ENCODE results near the gene WDR74. TPM values are rescaled to one million over a fixed set of nuclear protein-coding genes. Genes with fewer than 3 reads are reported as not detected.
A peak's percentile ranks its signal among the peaks of the same experiment; 100 is the strongest.
"Not testable (repeated sequence)": the region's sequence is repeated elsewhere in the genome, so short reads cannot be mapped to it uniquely, and the experiment has no call there.

WDR74 gene
- total and polyA plus RNA-seq, 2 donors (not counting 1 experiment from before 2014, with no cell fraction given) = 122 to 131 TPM

GRCh38 chr11:62844154-62844553, 4.8 kb upstream of the WDR74 start:
- H3K4me3 ChIP-seq (ENCODE audit: control extremely low read depth in 1 of 5, extremely low read depth in 1 of 5, insufficient read depth in 1 of 5, low read depth in 2 of 5, low read length in 4 of 5) = no peak overlapping the region
- peaks cover 8% of the 10 kb centered on the region for H3K79me2 ChIP-seq (ENCODE audit: control insufficient read depth, insufficient read depth, low read length)
- H3K4me2 ChIP-seq (replicated peaks; ENCODE audit: low read depth, low read length, poor library complexity, severe bottlenecking) = no peak overlapping the region
- DNase-seq (no peak), ATAC-seq (ENCODE audit: low read depth) (no peak)
- no peaks in the 10 kb centered on the region for H3K9me3 ChIP-seq (ENCODE audit: control extremely low read depth in 1 of 3, control insufficient read depth in 2 of 3, insufficient read depth in 1 of 3, low read length in 2 of 3)
- no peaks in the 10 kb centered on the region for H4K20me1 ChIP-seq (ENCODE audit: control insufficient read depth, insufficient read depth, low read length, poor library complexity, severe bottlenecking)
- no peaks in the 10 kb centered on the region for H3K27me3 Mint-ChIP-seq
- H3K36me3 ChIP-seq (replicated peaks in 1 of 2; ENCODE audit: control extremely low read depth in 1 of 2, control insufficient read depth in 1 of 2, extremely low read depth in 1 of 2, insufficient read depth in 2 of 2, low read length in 1 of 2) = no peaks in the 10 kb centered on the region
- intact Hi-C loops (cut with micrococcal nuclease) = loop anchor here (5.0 kb wide), 2 partner anchors 252 to 287 kb away; partner anchors contain the start of gene TUT1
- no peak overlapping the region for H3K9ac ChIP-seq (ENCODE audit: low read length)
- ChIA-PET POLR2A (interaction anchor here (1.5 to 2.5 kb wide), 2 partner anchors 10 to 20 kb away, joined by 7 read pairs; no protein-coding TSS in a partner anchor), CTCF (interaction anchor here (0.9 to 1.2 kb wide), 2 partner anchors 11 to 252 kb away, joined by 3 read pairs; no protein-coding TSS in a partner anchor)
- 94% methylated on average over 3 of the region's 3 CpGs for WGBS (ENCODE audit: insufficient coverage)
- no peak overlapping the region for H3K27ac ChIP-seq (ENCODE audit: low read length in 2 of 2)
- H3K9me3 Mint-ChIP-seq (ENCODE audit: insufficient read depth) = no peaks in the 10 kb centered on the region
- TF ChIP-seq EZH2 (IDR thresholded peaks at IDR 0.05; ENCODE audit: borderline replicate concordance, insufficient read depth, low read depth, low read length, poor library complexity, severe bottlenecking) = no peak
- TF ChIP-seq, protein P1, sequence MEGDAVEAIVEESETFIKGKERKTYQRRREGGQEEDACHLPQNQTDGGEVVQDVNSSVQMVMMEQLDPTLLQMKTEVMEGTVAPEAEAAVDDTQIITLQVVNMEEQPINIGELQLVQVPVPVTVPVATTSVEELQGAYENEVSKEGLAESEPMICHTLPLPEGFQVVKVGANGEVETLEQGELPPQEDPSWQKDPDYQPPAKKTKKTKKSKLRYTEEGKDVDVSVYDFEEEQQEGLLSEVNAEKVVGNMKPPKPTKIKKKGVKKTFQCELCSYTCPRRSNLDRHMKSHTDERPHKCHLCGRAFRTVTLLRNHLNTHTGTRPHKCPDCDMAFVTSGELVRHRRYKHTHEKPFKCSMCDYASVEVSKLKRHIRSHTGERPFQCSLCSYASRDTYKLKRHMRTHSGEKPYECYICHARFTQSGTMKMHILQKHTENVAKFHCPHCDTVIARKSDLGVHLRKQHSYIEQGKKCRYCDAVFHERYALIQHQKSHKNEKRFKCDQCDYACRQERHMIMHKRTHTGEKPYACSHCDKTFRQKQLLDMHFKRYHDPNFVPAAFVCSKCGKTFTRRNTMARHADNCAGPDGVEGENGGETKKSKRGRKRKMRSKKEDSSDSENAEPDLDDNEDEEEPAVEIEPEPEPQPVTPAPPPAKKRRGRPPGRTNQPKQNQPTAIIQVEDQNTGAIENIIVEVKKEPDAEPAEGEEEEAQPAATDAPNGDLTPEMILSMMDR (IDR thresholded peaks at IDR 0.05) = no peak
- peak overlapping the region; percentile 23 for H3K27ac Mint-ChIP-seq
- no peak overlapping the region for H2AFZ ChIP-seq (ENCODE audit: insufficient read depth, low read depth, low read length, poor library complexity, severe bottlenecking)
- peaks cover 10% of the 10 kb centered on the region for H3K4me1 Mint-ChIP-seq
- peaks cover 6 to 22% of the 10 kb centered on the region in 2 donors for H3K4me1 ChIP-seq (ENCODE audit: control insufficient read depth in 2 of 2, insufficient read depth in 2 of 2, low read length in 2 of 2)
- H3K4me3 Mint-ChIP-seq = no peak overlapping the region
- H3K27me3 ChIP-seq (replicated peaks in 1 of 4; ENCODE audit: control extremely low read depth in 1 of 4, control insufficient read depth in 3 of 4, insufficient read depth in 4 of 4, low read length in 3 of 4) = no peaks in the 10 kb centered on the region

- Histone ChIP-seq H3K4me1 (ENCODE audit: control insufficient read depth in 2 of 2, insufficient read depth in 2 of 2, low read length in 2 of 2) (peaks cover 11 to 28% of the 10 kb centered on the region in 2 donors), H3K36me3 (replicated peaks in 1 of 2; ENCODE audit: control extremely low read depth in 1 of 2, control insufficient read depth in 1 of 2, extremely low read depth in 1 of 2, insufficient read depth in 2 of 2, low read length in 1 of 2) (no peaks in the 10 kb centered on the region), H3K4me3 (ENCODE audit: control extremely low read depth in 1 of 5, extremely low read depth in 1 of 5, insufficient read depth in 1 of 5, low read depth in 2 of 5, low read length in 4 of 5) (no peak overlapping the region), H3K9ac (ENCODE audit: low read length) (no peak overlapping the region), H3K9me3 (ENCODE audit: control extremely low read depth in 1 of 3, control insufficient read depth in 2 of 3, insufficient read depth in 1 of 3, low read length in 2 of 3) (no peaks in the 10 kb centered on the region), H3K27ac (ENCODE audit: low read length in 2 of 2) (no peak overlapping the region), H2AFZ (ENCODE audit: insufficient read depth, low read depth, low read length, poor library complexity, severe bottlenecking) (no peak overlapping the region), H3K27me3 (replicated peaks in 1 of 4; ENCODE audit: control extremely low read depth in 1 of 4, control insufficient read depth in 3 of 4, insufficient read depth in 4 of 4, low read length in 3 of 4) (no peaks in the 10 kb centered on the region), H3K79me2 (ENCODE audit: control insufficient read depth, insufficient read depth, low read length) (peaks cover 14% of the 10 kb centered on the region), H4K20me1 (ENCODE audit: control insufficient read depth, insufficient read depth, low read length, poor library complexity, severe bottlenecking) (no peaks in the 10 kb centered on the region), H3K4me2 (replicated peaks; ENCODE audit: low read depth, low read length, poor library complexity, severe bottlenecking) (no peak overlapping the region)
- intact Hi-C loops (cut with micrococcal nuclease) = loop anchor here (5.0 kb wide), 2 partner anchors 251 to 286 kb away; partner anchors contain the start of gene TUT1
- ATAC-seq (ENCODE audit: low read depth) (no peak), DNase-seq (no peak)
- no peak for TF ChIP-seq EZH2 (IDR thresholded peaks at IDR 0.05; ENCODE audit: borderline replicate concordance, insufficient read depth, low read depth, low read length, poor library complexity, severe bottlenecking)
- TF ChIP-seq, protein P1 (IDR thresholded peaks at IDR 0.05) = no peak
- Mint-ChIP-seq H3K4me1 (peaks cover 13% of the 10 kb centered on the region), H3K27ac (peak overlapping the region; percentile 23), H3K27me3 (no peaks in the 10 kb centered on the region), H3K9me3 (ENCODE audit: insufficient read depth) (no peaks in the 10 kb centered on the region), H3K4me3 (peak overlapping the region; percentile 37)
- ChIA-PET POLR2A (interaction anchor here (0.7 to 5.0 kb wide), 7 partner anchors 12 to 1420 kb away, joined by 3 to 159 read pairs (median 7); partner anchors contain the start of genes HNRNPUL2, TTC9C and TUT1), CTCF (interaction anchor here (0.9 to 1.8 kb wide), 5 partner anchors 8 to 251 kb away, joined by 3 to 8 read pairs (median 5); no protein-coding TSS in a partner anchor)
- WGBS (ENCODE audit: insufficient coverage) = 100% methylated on average over 3 of the region's 3 CpGs
Observed at GRCh38 chr11:62843466-62843865, 4.1 kb upstream of the WDR74 start.

DNA sequence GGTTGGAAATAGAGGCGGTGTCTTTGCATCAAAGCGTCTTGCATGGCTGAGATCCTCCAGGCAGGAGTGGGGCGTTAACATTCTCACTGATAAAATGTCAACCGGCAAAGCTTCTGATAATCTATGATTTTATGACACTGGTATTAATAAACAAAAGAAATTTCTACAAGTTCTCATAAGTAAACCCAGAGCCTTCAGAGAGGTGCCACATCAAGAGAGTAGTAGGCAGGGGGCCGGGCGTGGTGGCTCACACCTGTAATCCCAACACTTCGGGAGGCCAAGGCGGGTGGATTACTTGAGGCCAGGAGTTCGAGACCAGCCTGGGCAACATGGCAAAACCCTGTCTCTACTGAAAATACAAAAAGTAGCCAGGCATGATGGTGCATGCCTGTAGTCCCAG, 3.5 kb upstream of the WDR74 start:
- POLR2A ChIA-PET = interaction anchor here (0.6 to 5.0 kb wide), 11 partner anchors 9 to 251 kb away, joined by 3 to 159 read pairs (median 6); partner anchors contain the start of genes HNRNPUL2, SLC3A2, TTC9C and TUT1
- peak overlapping the region; percentile 74 for H3K4me2 ChIP-seq (replicated peaks; ENCODE audit: low read depth, low read length, poor library complexity, severe bottlenecking)
- 98% methylated on average over 7 of the region's 9 CpGs for WGBS (ENCODE audit: insufficient coverage)

More for the DNA sequence above, 3.5 kb upstream of the WDR74 start:
- CTCF ChIA-PET = interaction anchor here (0.8 to 1.8 kb wide), 6 partner anchors 9 to 56 kb away, joined by 3 to 8 read pairs (median 6); partner anchors contain the start of gene SLC3A2
- H3K27ac Mint-ChIP-seq; H3K27me3 Mint-ChIP-seq; H4K20me1 ChIP-seq (ENCODE audit: control insufficient read depth, insufficient read depth, low read length, poor library complexity, severe bottlenecking); H3K9me3 Mint-ChIP-seq (ENCODE audit: insufficient read depth); ATAC-seq (ENCODE audit: low read depth); H3K27me3 ChIP-seq (replicated peaks in 1 of 4; ENCODE audit: control extremely low read depth in 1 of 4, control insufficient read depth in 3 of 4, insufficient read depth in 4 of 4, low read length in 3 of 4); DNase-seq; H3K9me3 ChIP-seq (ENCODE audit: control extremely low read depth in 1 of 3, control insufficient read depth in 2 of 3, insufficient read depth in 1 of 3, low read length in 2 of 3); H3K4me3 Mint-ChIP-seq; H3K36me3 ChIP-seq (replicated peaks in 1 of 2; ENCODE audit: control extremely low read depth in 1 of 2, control insufficient read depth in 1 of 2, extremely low read depth in 1 of 2, insufficient read depth in 2 of 2, low read length in 1 of 2): not testable (repeated sequence)
- Histone ChIP-seq H3K27ac (ENCODE audit: low read length in 2 of 2) (peak overlapping the region; percentile 99 to 100), H2AFZ (ENCODE audit: insufficient read depth, low read depth, low read length, poor library complexity, severe bottlenecking) (peak overlapping the region; percentile 92), H3K4me1 (ENCODE audit: control insufficient read depth in 2 of 2, insufficient read depth in 2 of 2, low read length in 2 of 2) (peaks cover 14 to 33% of the 10 kb centered on the region in 2 donors), H3K4me3 (ENCODE audit: control extremely low read depth in 1 of 5, extremely low read depth in 1 of 5, insufficient read depth in 1 of 5, low read depth in 2 of 5, low read length in 4 of 5) (peak overlapping the region in 1 of 5 experiments; percentile 96), H3K9ac (ENCODE audit: low read length) (peak overlapping the region; percentile 99), H3K79me2 (ENCODE audit: control insufficient read depth, insufficient read depth, low read length) (peaks cover 16% of the 10 kb centered on the region)
- H3K4me1 Mint-ChIP-seq = peaks cover 13% of the 10 kb centered on the region
- intact Hi-C loops (cut with micrococcal nuclease) = loop anchor here (1.0 to 5.0 kb wide), 4 partner anchors 12 to 286 kb away; partner anchors contain the start of genes TUT1 and ZBTB3
